AG04449 (cell line): Measurements from ENCODE around the gene FBXO15.

Source experiments
- CTCF ChIA-PET: fragments of 350-600 bp; formaldehyde crosslinking; extraction: SDS; loops from one replicate; lab custom pipeline; 2021; ENCODE audit warnings: antibody characterized with exemption; lab: Yijun Ruan, JAX
- POLR2A ChIA-PET: fragments of 400-600, 350-600 bp; formaldehyde crosslinking; extraction: SDS; loops from one replicate; lab custom pipeline; 2020; ENCODE audit warnings: antibody characterized with exemption, inconsistent platforms; lab: Yijun Ruan, JAX
- DNase-seq: peaks from one replicate; pipeline ENCODE4 v3.0.0-alpha.2; 2010; ENCODE audit warnings: low read depth, low spot score
- H3K4me3 ChIP-seq: 2 replicates; pipeline ENCODE4 v1.5.1; 2011; ENCODE audit warnings: low read depth, mild to moderate bottlenecking, control low read depth, low read length
- CTCF ChIP-seq: IDR thresholded peaks from one replicate; pipeline ENCODE4 v1.5.1; 2011; ENCODE audit warnings: mild to moderate bottlenecking, moderate library complexity, low read length, control low read depth, inconsistent platforms; ENCODE audit not compliant: insufficient read depth; ENCODE audit errors: missing control alignments

The FBXO15 gene

GRCh38 chr18:74140582-74140981 is 7.1 kb downstream of the FBXO15 start:
- no peak overlapping the region for H3K4me3 ChIP-seq
- POLR2A ChIA-PET: no interaction called here
- CTCF ChIA-PET: interaction anchor here (1.2 to 1.7 kb wide), 2 partner anchors 10 to 24 kb away, joined by 4 to 7 read pairs; no protein-coding TSS in a partner anchor
- no peak for DNase-seq
- no peak for TF ChIP-seq CTCF

- DNase-seq: no peak
- H3K4me3 ChIP-seq: no peak overlapping the region
- POLR2A ChIA-PET: no interaction called here
- CTCF ChIA-PET: interaction anchor here (0.7 to 1.7 kb wide), 3 partner anchors 10 to 412 kb away, joined by 3 to 7 read pairs (median 4); no protein-coding TSS in a partner anchor
- TF ChIP-seq CTCF: no peak
Measured at GRCh38 chr18:74139888-74140287, 7.7 kb downstream of the FBXO15 start.

GRCh38 chr18:74139411-74139810 is 8.2 kb downstream of the FBXO15 start:
- POLR2A ChIA-PET: no interaction called here
- no peak for TF ChIP-seq CTCF
- DNase-seq: no peak
- no peak overlapping the region for H3K4me3 ChIP-seq
- CTCF ChIA-PET: interaction anchor here (0.7 to 1.7 kb wide), 4 partner anchors 9 to 412 kb away, joined by 3 to 7 read pairs (median 4); no protein-coding TSS in a partner anchor

- no peak overlapping the region for H3K4me3 ChIP-seq
- ChIA-PET POLR2A (no interaction called here), CTCF (interaction anchor here (0.9 kb wide), 1 partner anchor 21 kb away, joined by 3 read pairs; no protein-coding TSS in a partner anchor)
- no peak for DNase-seq
- no peak for TF ChIP-seq CTCF
Measured at GRCh38 chr18:74137920-74138538, 9.6 kb downstream of the FBXO15 start.

GRCh38 chr18:74132201-74132600 is 15.4 kb downstream of the FBXO15 start:
- no peak for TF ChIP-seq CTCF
- ChIA-PET CTCF (interaction anchor here (1.1 to 2.1 kb wide), 2 partner anchors 13 to 15 kb away, joined by 3 to 5 read pairs; no protein-coding TSS in a partner anchor), POLR2A (no interaction called here)
- H3K4me3 ChIP-seq: no peak overlapping the region
- no peak for DNase-seq

- CTCF ChIA-PET: interaction anchor here (2.1 kb wide), 1 partner anchor 14 kb away, joined by 5 read pairs; no protein-coding TSS in a partner anchor
- TF ChIP-seq CTCF: no peak
- POLR2A ChIA-PET: no interaction called here
- DNase-seq: no peak
- no peak overlapping the region for H3K4me3 ChIP-seq
Measured at GRCh38 chr18:74131124-74131523, 16.5 kb downstream of the FBXO15 start.
